SK-N-SH treated with all-trans-retinoic acid at 6 μM for 48 hours (cell line): ENCODE measurements around the gene ZNF789.

Experiments used
- BACH2 ChIP-seq: fragments of 250-450 bp; sonication (Bioruptor Pico); IDR thresholded peaks from 2 replicates; pipeline ENCODE4 v1.9.0; 2021; ENCODE audit warnings: mild to moderate bottlenecking, borderline replicate concordance
- RARB ChIP-seq: fragments of 250-450 bp; sonication (Bioruptor Pico); IDR thresholded peaks from 2 replicates; pipeline ENCODE4 v1.8.0; 2021; ENCODE audit warnings: mild to moderate bottlenecking, moderate library complexity
- TCF4 ChIP-seq: fragments of 250-450 bp; sonication (Bioruptor Pico); IDR thresholded peaks from 2 replicates; pipeline ENCODE4 v1.8.0; 2021; ENCODE audit warnings: mild to moderate bottlenecking, moderate library complexity, borderline replicate concordance
- ZFP3 ChIP-seq: fragments of 250-450 bp; sonication (Bioruptor Pico); IDR thresholded peaks from 2 replicates; pipeline ENCODE4 v1.5.0; 2020; ENCODE audit warnings: mild to moderate bottlenecking, moderate library complexity
- ZNF565 ChIP-seq: fragments of 450-650 bp; formaldehyde crosslinking; conservative IDR thresholded peaks from 2 replicates; pipeline ENCODE4 v1.5.0; 2020; ENCODE audit warnings: low read depth, mild to moderate bottlenecking, moderate library complexity
- TF ChIP-seq, protein P1 (sequence below): fragments of 250-450 bp; sonication (Bioruptor Pico); IDR thresholded peaks from 2 replicates; pipeline ENCODE4 v1.8.0; 2020; ENCODE audit warnings: mild to moderate bottlenecking, moderate library complexity, borderline replicate concordance
- TF ChIP-seq, protein P2 (sequence below): fragments of 250-450 bp; sonication (Bioruptor Pico); IDR thresholded peaks from 2 replicates; pipeline ENCODE4 v1.5.1; 2021; ENCODE audit warnings: mild to moderate bottlenecking, moderate library complexity
- TF ChIP-seq, protein P3 (sequence below): fragments of 250-450 bp; sonication (Bioruptor Pico); IDR thresholded peaks from 2 replicates; pipeline ENCODE4 v1.5.1; 2020; ENCODE audit warnings: low read depth, mild to moderate bottlenecking, moderate library complexity

DNA sequence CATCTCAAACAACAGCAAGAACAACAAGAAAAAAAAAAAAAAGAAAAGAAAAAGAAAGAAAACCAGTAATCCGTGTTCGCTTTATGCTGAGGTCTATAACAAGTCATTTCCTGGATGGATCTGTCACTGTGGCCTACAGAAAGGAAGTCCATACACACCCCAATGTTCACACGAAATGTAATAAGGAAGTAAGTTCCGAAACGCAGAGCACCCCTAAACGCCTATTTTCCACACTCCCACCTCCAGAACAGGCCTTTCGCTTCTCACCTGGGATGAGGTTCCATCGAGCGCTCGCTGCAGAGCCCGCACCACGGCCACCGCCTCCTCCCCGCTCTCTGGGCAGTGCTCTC is 26.7 kb downstream of the ZNF789 start:
- TF ChIP-seq, protein P1, sequence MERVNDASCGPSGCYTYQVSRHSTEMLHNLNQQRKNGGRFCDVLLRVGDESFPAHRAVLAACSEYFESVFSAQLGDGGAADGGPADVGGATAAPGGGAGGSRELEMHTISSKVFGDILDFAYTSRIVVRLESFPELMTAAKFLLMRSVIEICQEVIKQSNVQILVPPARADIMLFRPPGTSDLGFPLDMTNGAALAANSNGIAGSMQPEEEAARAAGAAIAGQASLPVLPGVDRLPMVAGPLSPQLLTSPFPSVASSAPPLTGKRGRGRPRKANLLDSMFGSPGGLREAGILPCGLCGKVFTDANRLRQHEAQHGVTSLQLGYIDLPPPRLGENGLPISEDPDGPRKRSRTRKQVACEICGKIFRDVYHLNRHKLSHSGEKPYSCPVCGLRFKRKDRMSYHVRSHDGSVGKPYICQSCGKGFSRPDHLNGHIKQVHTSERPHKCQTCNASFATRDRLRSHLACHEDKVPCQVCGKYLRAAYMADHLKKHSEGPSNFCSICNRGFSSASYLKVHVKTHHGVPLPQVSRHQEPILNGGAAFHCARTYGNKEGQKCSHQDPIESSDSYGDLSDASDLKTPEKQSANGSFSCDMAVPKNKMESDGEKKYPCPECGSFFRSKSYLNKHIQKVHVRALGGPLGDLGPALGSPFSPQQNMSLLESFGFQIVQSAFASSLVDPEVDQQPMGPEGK (CRISPR knock-in tag) = no peak
- TF ChIP-seq ZNF565 (CRISPR knock-in tag) = no peak
- TF ChIP-seq BACH2 (CRISPR knock-in tag) = no peak
- TF ChIP-seq, protein P2, sequence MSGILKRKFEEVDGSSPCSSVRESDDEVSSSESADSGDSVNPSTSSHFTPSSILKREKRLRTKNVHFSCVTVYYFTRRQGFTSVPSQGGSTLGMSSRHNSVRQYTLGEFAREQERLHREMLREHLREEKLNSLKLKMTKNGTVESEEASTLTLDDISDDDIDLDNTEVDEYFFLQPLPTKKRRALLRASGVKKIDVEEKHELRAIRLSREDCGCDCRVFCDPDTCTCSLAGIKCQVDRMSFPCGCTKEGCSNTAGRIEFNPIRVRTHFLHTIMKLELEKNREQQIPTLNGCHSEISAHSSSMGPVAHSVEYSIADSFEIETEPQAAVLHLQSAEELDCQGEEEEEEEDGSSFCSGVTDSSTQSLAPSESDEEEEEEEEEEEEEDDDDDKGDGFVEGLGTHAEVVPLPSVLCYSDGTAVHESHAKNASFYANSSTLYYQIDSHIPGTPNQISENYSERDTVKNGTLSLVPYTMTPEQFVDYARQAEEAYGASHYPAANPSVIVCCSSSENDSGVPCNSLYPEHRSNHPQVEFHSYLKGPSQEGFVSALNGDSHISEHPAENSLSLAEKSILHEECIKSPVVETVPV (CRISPR knock-in tag) = no peak
- TF ChIP-seq ZFP3 (CRISPR knock-in tag) = no peak
- TF ChIP-seq TCF4 (CRISPR knock-in tag) = no peak
- TF ChIP-seq RARB (CRISPR knock-in tag) = no peak
- TF ChIP-seq, protein P3, sequence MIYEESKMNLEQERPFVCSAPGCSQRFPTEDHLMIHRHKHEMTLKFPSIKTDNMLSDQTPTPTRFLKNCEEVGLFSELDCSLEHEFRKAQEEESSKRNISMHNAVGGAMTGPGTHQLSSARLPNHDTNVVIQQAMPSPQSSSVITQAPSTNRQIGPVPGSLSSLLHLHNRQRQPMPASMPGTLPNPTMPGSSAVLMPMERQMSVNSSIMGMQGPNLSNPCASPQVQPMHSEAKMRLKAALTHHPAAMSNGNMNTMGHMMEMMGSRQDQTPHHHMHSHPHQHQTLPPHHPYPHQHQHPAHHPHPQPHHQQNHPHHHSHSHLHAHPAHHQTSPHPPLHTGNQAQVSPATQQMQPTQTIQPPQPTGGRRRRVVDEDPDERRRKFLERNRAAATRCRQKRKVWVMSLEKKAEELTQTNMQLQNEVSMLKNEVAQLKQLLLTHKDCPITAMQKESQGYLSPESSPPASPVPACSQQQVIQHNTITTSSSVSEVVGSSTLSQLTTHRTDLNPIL (CRISPR knock-in tag) = no peak
